C4-2B (cell line): ENCODE results near the gene NBDY.

Source experiments
- CTCF ChIP-seq: fragments of 450-650 bp; conservative IDR thresholded peaks from 2 replicates; pipeline ENCODE4 v1.5.1; 2017; ENCODE audit warnings: mild to moderate bottlenecking
- ZFX ChIP-seq: fragments of 450-650 bp; IDR thresholded peaks from 2 replicates; pipeline ENCODE4 v1.6.1; 2017

- TF ChIP-seq CTCF = no peak
- no peak for TF ChIP-seq ZFX
Observed at GRCh38 chrX:56798339-56798711, 69.3 kb downstream of the NBDY start.
